Fibroblast of skin of left biceps (primary cell): ENCODE results near the gene USP9X.
"Not testable (repeated sequence)": the region's sequence is repeated elsewhere in the genome, so short reads cannot be mapped to it uniquely, and the experiment has no call there.

ENCODE experiments used
- DNase-seq, 2 experiments: peaks; one replicate each; pipeline ENCODE4 v3.0.0-alpha.2; 2013; ENCODE audit warnings: low read depth in 2 of 2

USP9X gene

GRCh38 chrX:41086627-41086932 lies 1.3 kb downstream of the USP9X start:
- DNase-seq = no peak

GRCh38 chrX:41087201-41087600 lies 2.0 kb downstream of the USP9X start:
- DNase-seq = no peak

- DNase-seq = no peak
Observed at GRCh38 chrX:41090568-41091238, 5.5 kb downstream of the USP9X start.

- no peak for DNase-seq
Observed at GRCh38 chrX:41092776-41093175, 7.5 kb downstream of the USP9X start.

- no peak for DNase-seq
Observed at GRCh38 chrX:41095174-41095573, 9.9 kb downstream of the USP9X start.

- DNase-seq = no peak
Observed at GRCh38 chrX:41095908-41096307, 10.7 kb downstream of the USP9X start.

- DNase-seq = no peak
Observed at GRCh38 chrX:41096339-41096955, 11.2 kb downstream of the USP9X start.

- DNase-seq = no peak
Observed at GRCh38 chrX:41097326-41097725, 12.1 kb downstream of the USP9X start.

GRCh38 chrX:41100200-41100599 lies 15.0 kb downstream of the USP9X start:
- no peak for DNase-seq

- DNase-seq = no peak
Observed at GRCh38 chrX:41100819-41101218, 15.6 kb downstream of the USP9X start.

- DNase-seq = no peak
Observed at GRCh38 chrX:41105005-41105404, 19.8 kb downstream of the USP9X start.

- not testable (repeated sequence) for DNase-seq
Observed at GRCh38 chrX:41106257-41106656, 21.0 kb downstream of the USP9X start.

GRCh38 chrX:41108007-41108406 lies 22.8 kb downstream of the USP9X start:
- DNase-seq = no peak

GRCh38 chrX:41108463-41109205 lies 23.4 kb downstream of the USP9X start:
- DNase-seq = no peak

GRCh38 chrX:41110801-41111625 lies 25.8 kb downstream of the USP9X start:
- no peak for DNase-seq

GRCh38 chrX:41115104-41115425 lies 29.8 kb downstream of the USP9X start:
- not testable (repeated sequence) for DNase-seq

- DNase-seq = no peak
Observed at GRCh38 chrX:41116948-41117347, 31.7 kb downstream of the USP9X start.

GRCh38 chrX:41118156-41118555 lies 32.9 kb downstream of the USP9X start:
- no peak for DNase-seq

- DNase-seq = no peak
Observed at GRCh38 chrX:41119803-41120202, 34.6 kb downstream of the USP9X start.

- DNase-seq = no peak
Observed at GRCh38 chrX:41121766-41122165, 36.5 kb downstream of the USP9X start.

- DNase-seq = no peak
Observed at GRCh38 chrX:41122664-41123257, 37.5 kb downstream of the USP9X start.
